ENCODE results near the gene RAET1L. TPM values are rescaled to one million over a fixed set of nuclear protein-coding genes. Genes with fewer than 3 reads are reported as not detected.
"Not testable (repeated sequence)": the region's sequence is repeated elsewhere in the genome, so short reads cannot be mapped to it uniquely, and the experiment has no call there.

Gene RAET1L
- total and polyA plus RNA-seq, 2 donors (not counting 3 experiments of a cell fraction or from before 2014, with no cell fraction given): not detected

- TF ChIP-seq FOS (IDR thresholded peaks at IDR 0.05; ENCODE audit: borderline replicate concordance, insufficient read depth, low read length): no peak
- TF ChIP-seq MYC (IDR thresholded peaks at IDR 0.05; ENCODE audit: low read depth, low read length): no peak
- TF ChIP-seq MAX (IDR thresholded peaks at IDR 0.05; ENCODE audit: insufficient read depth, insufficient read length): no peak
- TF ChIP-seq GATA2 (IDR thresholded peaks at IDR 0.05; ENCODE audit: insufficient read depth, insufficient read length, low read depth, low read length): no peak
- no peak for TF ChIP-seq EZH2 (IDR thresholded peaks at IDR 0.05; ENCODE audit: borderline replicate concordance, low read depth, low read length, severe bottlenecking)
- TF ChIP-seq POLR2AphosphoS5 (IDR thresholded peaks at IDR 0.05; ENCODE audit: insufficient read depth, low read depth, low read length): no peak
- TF ChIP-seq POLR2A (IDR thresholded peaks at IDR 0.05; ENCODE audit: low read depth, low read length): no peak
- no peak for TF ChIP-seq JUN (IDR thresholded peaks at IDR 0.05; ENCODE audit: borderline replicate concordance, insufficient read depth, insufficient read length, low read depth)
- TF ChIP-seq, protein P1, sequence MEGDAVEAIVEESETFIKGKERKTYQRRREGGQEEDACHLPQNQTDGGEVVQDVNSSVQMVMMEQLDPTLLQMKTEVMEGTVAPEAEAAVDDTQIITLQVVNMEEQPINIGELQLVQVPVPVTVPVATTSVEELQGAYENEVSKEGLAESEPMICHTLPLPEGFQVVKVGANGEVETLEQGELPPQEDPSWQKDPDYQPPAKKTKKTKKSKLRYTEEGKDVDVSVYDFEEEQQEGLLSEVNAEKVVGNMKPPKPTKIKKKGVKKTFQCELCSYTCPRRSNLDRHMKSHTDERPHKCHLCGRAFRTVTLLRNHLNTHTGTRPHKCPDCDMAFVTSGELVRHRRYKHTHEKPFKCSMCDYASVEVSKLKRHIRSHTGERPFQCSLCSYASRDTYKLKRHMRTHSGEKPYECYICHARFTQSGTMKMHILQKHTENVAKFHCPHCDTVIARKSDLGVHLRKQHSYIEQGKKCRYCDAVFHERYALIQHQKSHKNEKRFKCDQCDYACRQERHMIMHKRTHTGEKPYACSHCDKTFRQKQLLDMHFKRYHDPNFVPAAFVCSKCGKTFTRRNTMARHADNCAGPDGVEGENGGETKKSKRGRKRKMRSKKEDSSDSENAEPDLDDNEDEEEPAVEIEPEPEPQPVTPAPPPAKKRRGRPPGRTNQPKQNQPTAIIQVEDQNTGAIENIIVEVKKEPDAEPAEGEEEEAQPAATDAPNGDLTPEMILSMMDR (IDR thresholded peaks at IDR 0.05; ENCODE audit: extremely low read depth in 1 of 2, insufficient read depth in 1 of 2, low read depth in 1 of 2, low read length in 2 of 2): no peak
- peaks cover 4% of the 10 kb centered on the region for H3K4me1 ChIP-seq (ENCODE audit: control insufficient read depth, extremely low read depth, insufficient read depth, low read length)
- no peaks in the 10 kb centered on the region for H3K9me1 ChIP-seq (replicated peaks; ENCODE audit: control insufficient read depth, extremely low read depth, insufficient read depth, low read length)
- CTCF ChIA-PET: no interaction called here
- H3K36me3 ChIP-seq (ENCODE audit: control insufficient read depth in 2 of 2, extremely low read depth in 1 of 2, insufficient read depth in 2 of 2, low read length in 2 of 2): peaks cover 0 to 2% of the 10 kb centered on the region in 2 experiments
- no peaks in the 10 kb centered on the region for H3K9me3 ChIP-seq (replicated peaks; ENCODE audit: control insufficient read depth, insufficient read depth, low read length)
- H3K27ac ChIP-seq (ENCODE audit: insufficient read depth, low read depth, low read length): no peak overlapping the region
- no peak for FAIRE-seq
- no peaks in the 10 kb centered on the region for H3K79me2 ChIP-seq (ENCODE audit: control insufficient read depth, insufficient read depth, low read length)
- BruUV-seq (replicated peaks): no TSS peak
- POLR2A ChIA-PET: no interaction called here
- H3K9ac ChIP-seq (replicated peaks; ENCODE audit: extremely low read depth, insufficient read depth, low read length): no peak overlapping the region
- no peak for DNase-seq (ENCODE audit: low read depth, low spot score)
- dilution Hi-C loops (cut with MboI; ENCODE audit: extremely low pct_ligation_motif_present, low sequenced_read_pairs) (no loop called here), intact Hi-C loops (cut with micrococcal nuclease) (no loop called here)
- H3K4me3 ChIP-seq (replicated peaks in 1 of 3; ENCODE audit: insufficient read depth in 1 of 3, low read depth in 1 of 3, low read length in 3 of 3): no peak overlapping the region
- no peak overlapping the region for H3K4me2 ChIP-seq (ENCODE audit: insufficient read depth, low read length)
- no peaks in the 10 kb centered on the region for H4K20me1 ChIP-seq (replicated peaks; ENCODE audit: control insufficient read depth, extremely low read depth, insufficient read depth, low read length)
- no peaks in the 10 kb centered on the region for H3K27me3 ChIP-seq (ENCODE audit: control insufficient read depth in 2 of 2, insufficient read depth in 2 of 2, low read length in 2 of 2)
- no peak overlapping the region for H2AFZ ChIP-seq (ENCODE audit: low read depth, low read length)
These were observed 38.3 kb upstream of the RAET1L start for GRCh38 chr6:150063640-150064039.

DNA sequence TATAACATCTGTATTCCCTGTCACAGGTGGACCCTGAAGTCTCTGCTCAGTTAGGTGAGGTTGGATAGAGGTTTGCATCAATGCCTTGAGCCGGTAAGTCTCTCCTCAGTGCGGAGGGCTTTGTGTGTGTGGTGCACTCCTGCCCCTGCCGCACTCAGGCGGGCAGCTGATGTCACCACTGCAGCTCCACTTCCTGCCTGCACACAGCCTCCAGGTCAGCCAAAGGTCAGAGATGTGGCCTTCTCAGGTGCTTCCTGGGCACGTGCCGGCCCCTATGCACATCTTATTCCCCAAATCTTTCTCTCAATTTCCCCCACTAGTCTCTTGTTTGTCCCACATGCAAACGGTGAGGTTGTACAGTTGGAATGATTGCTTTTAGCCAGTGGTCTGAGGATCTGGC, 34.6 kb upstream of the RAET1L start:
- H3K9me1 ChIP-seq (replicated peaks; ENCODE audit: control insufficient read depth, extremely low read depth, insufficient read depth, low read length); CTCF ChIA-PET; H3K4me2 ChIP-seq (ENCODE audit: insufficient read depth, low read length); H3K9ac ChIP-seq (replicated peaks; ENCODE audit: extremely low read depth, insufficient read depth, low read length); DNase-seq (ENCODE audit: low read depth, low spot score); H3K4me1 ChIP-seq (ENCODE audit: control insufficient read depth, extremely low read depth, insufficient read depth, low read length); intact Hi-C loops (cut with micrococcal nuclease); H3K27me3 ChIP-seq (ENCODE audit: control insufficient read depth in 2 of 2, insufficient read depth in 2 of 2, low read length in 2 of 2); H4K20me1 ChIP-seq (replicated peaks; ENCODE audit: control insufficient read depth, extremely low read depth, insufficient read depth, low read length); FAIRE-seq; dilution Hi-C loops (cut with MboI; ENCODE audit: extremely low pct_ligation_motif_present, low sequenced_read_pairs); POLR2A ChIA-PET; H3K4me3 ChIP-seq (replicated peaks in 1 of 3; ENCODE audit: insufficient read depth in 1 of 3, low read depth in 1 of 3, low read length in 3 of 3); H3K9me3 ChIP-seq (replicated peaks; ENCODE audit: control insufficient read depth, insufficient read depth, low read length); H3K79me2 ChIP-seq (ENCODE audit: control insufficient read depth, insufficient read depth, low read length); H3K27ac ChIP-seq (ENCODE audit: insufficient read depth, low read depth, low read length); BruUV-seq (replicated peaks); H3K36me3 ChIP-seq (ENCODE audit: control insufficient read depth in 2 of 2, extremely low read depth in 1 of 2, insufficient read depth in 2 of 2, low read length in 2 of 2); H2AFZ ChIP-seq (ENCODE audit: low read depth, low read length): not testable (repeated sequence)
